HG02840 (cell line): Measurements from ENCODE around the gene ZNF22.

Experiments
- ATAC-seq: cut with Tn5 transposase; IDR thresholded peaks from one replicate; pipeline ENCODE4 v1.9.1; 2021; ENCODE audit warnings: mild to moderate bottlenecking, moderate library complexity, moderate number of reproducible peaks; ENCODE audit not compliant: unreplicated experiment, low FRiP score

The ZNF22 gene

GRCh38 chr10:44975431-44976331 lies 25.0 kb upstream of the ZNF22 start:
- no peak for ATAC-seq

- ATAC-seq = no peak
These were observed 24.1 kb upstream of the ZNF22 start for GRCh38 chr10:44976352-44977198.

GRCh38 chr10:44977287-44978212 lies 23.2 kb upstream of the ZNF22 start:
- no peak for ATAC-seq

GRCh38 chr10:44978213-44978569 lies 22.5 kb upstream of the ZNF22 start:
- no peak for ATAC-seq

- ATAC-seq = no peak
These were observed 22.0 kb upstream of the ZNF22 start, which contains the start of gene DEPP1 for GRCh38 chr10:44978570-44979280. TSS of gene DEPP1 (minus strand) at chr10:44978809. CDS start at chr10:44978030, 779 bp downstream.

- ATAC-seq = no peak
These were observed 21.2 kb upstream of the ZNF22 start for GRCh38 chr10:44979281-44980191.

- ATAC-seq = no peak
These were observed 20.2 kb upstream of the ZNF22 start for GRCh38 chr10:44980309-44981171.

GRCh38 chr10:44981172-44982113 lies 19.3 kb upstream of the ZNF22 start:
- ATAC-seq = no peak

- ATAC-seq = no peak
These were observed 18.6 kb upstream of the ZNF22 start for GRCh38 chr10:44982114-44982460.

- no peak for ATAC-seq
These were observed 18.2 kb upstream of the ZNF22 start for GRCh38 chr10:44982496-44982895.

- ATAC-seq = no peak
These were observed 17.4 kb upstream of the ZNF22 start for GRCh38 chr10:44983066-44983894.

GRCh38 chr10:44983895-44984278 lies 16.8 kb upstream of the ZNF22 start:
- no peak for ATAC-seq

GRCh38 chr10:44984671-44985101 lies 16.0 kb upstream of the ZNF22 start:
- ATAC-seq = no peak

- ATAC-seq = no peak
These were observed 15.5 kb upstream of the ZNF22 start for GRCh38 chr10:44985175-44985681.

- no peak for ATAC-seq
These were observed 14.5 kb upstream of the ZNF22 start for GRCh38 chr10:44986179-44986578.

- ATAC-seq = no peak
These were observed 14.1 kb upstream of the ZNF22 start for GRCh38 chr10:44986670-44987069.
